ENCODE results near the gene SLC9A6. TPM values are rescaled to one million over a fixed set of nuclear protein-coding genes. Genes with fewer than 3 reads are reported as not detected.

The SLC9A6 gene
- total RNA-seq, 1 experiment from 2014 or later, result 13.0 TPM

DNA sequence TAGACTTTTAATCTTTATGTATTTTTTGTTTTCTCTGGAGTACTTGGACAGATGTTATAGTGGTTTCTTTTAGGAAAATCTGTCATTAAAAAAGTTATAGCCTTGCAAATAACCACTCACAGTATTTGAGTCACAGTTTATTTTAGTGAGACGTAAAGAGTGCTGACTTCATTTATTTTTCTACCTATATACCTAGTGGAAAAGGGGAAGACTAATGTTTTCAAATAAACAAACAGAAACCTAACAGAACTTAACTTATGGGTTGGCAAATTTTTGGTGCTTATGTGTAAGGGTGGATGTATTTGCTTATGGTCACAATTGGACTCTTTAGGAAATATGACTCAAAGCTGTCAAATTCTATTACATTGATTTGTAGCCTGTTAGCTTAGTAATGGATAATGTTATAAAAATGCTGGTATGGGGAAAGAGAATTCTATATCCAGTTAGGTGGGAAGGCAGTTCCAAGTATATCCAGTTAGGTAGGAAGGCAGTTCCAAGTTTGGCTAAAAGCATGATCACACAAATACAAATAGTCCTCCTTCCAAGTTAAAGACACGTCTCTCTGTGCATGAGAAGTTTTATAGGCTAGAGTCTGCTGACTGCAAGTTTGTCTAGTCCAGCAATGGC lies 61.9 kb downstream of the SLC9A6 start:
- no TSS peak for BruUV-seq (replicated peaks)
- no peaks in the 10 kb centered on the region for H3K36me3 ChIP-seq (ENCODE audit: insufficient read depth, low read length, poor library complexity, severe bottlenecking)
- H3K27ac ChIP-seq (ENCODE audit: low read depth, low read length, poor library complexity, severe bottlenecking), result no peak overlapping the region
- TF ChIP-seq, protein P1, sequence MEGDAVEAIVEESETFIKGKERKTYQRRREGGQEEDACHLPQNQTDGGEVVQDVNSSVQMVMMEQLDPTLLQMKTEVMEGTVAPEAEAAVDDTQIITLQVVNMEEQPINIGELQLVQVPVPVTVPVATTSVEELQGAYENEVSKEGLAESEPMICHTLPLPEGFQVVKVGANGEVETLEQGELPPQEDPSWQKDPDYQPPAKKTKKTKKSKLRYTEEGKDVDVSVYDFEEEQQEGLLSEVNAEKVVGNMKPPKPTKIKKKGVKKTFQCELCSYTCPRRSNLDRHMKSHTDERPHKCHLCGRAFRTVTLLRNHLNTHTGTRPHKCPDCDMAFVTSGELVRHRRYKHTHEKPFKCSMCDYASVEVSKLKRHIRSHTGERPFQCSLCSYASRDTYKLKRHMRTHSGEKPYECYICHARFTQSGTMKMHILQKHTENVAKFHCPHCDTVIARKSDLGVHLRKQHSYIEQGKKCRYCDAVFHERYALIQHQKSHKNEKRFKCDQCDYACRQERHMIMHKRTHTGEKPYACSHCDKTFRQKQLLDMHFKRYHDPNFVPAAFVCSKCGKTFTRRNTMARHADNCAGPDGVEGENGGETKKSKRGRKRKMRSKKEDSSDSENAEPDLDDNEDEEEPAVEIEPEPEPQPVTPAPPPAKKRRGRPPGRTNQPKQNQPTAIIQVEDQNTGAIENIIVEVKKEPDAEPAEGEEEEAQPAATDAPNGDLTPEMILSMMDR (conservative IDR thresholded peaks at IDR 0.05; ENCODE audit: low read depth, low read length), result no peak
- TF ChIP-seq EZH2 (IDR thresholded peaks at IDR 0.05; ENCODE audit: borderline replicate concordance, low read depth, low read length, poor library complexity, severe bottlenecking), result no peak
- no peak overlapping the region for H3K4me3 ChIP-seq (ENCODE audit: low read depth, low read length, poor library complexity, severe bottlenecking)
- DNase-seq (ENCODE audit: low spot score), result no peak
- no peaks in the 10 kb centered on the region for H3K27me3 ChIP-seq (replicated peaks; ENCODE audit: insufficient read depth, low read depth, low read length, poor library complexity)
- POLR2A ChIA-PET (ENCODE audit: low non-redundant PET), result no interaction called here
- CTCF ChIA-PET, result no interaction called here
- H3K4me1 ChIP-seq (ENCODE audit: insufficient read depth, low read length, poor library complexity, severe bottlenecking), result no peaks in the 10 kb centered on the region
- no peaks in the 10 kb centered on the region for H3K9me3 ChIP-seq (ENCODE audit: low read depth, low read length, poor library complexity, severe bottlenecking)
- intact Hi-C loops (cut with micrococcal nuclease; ENCODE audit: unreplicated experiment), result no loop called here

DNA sequence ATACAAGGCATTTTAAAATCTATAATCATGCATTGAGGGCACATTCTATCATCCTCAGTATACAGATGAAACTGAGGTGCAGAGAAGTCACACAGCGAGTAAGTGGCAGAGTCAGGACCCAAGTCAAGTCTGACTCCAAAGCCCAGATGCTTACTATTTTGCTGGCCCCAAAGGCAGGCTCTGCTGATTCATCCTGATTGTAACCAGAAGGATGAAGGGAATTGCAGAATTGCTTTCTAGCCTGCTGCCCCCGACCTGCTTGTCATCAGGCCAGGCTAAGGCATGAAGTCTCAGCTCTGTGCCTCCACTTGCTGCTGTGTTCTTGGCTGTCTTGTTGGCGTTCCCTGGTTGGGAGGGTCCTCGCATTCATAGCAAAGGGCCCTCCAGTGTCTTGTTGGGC lies 62.7 kb downstream of the SLC9A6 start:
- Histone ChIP-seq H3K27ac (ENCODE audit: low read depth, low read length, poor library complexity, severe bottlenecking) (no peak overlapping the region), H3K9me3 (ENCODE audit: low read depth, low read length, poor library complexity, severe bottlenecking) (no peaks in the 10 kb centered on the region), H3K27me3 (replicated peaks; ENCODE audit: insufficient read depth, low read depth, low read length, poor library complexity) (no peaks in the 10 kb centered on the region), H3K4me1 (ENCODE audit: insufficient read depth, low read length, poor library complexity, severe bottlenecking) (no peaks in the 10 kb centered on the region), H3K4me3 (ENCODE audit: low read depth, low read length, poor library complexity, severe bottlenecking) (no peak overlapping the region), H3K36me3 (ENCODE audit: insufficient read depth, low read length, poor library complexity, severe bottlenecking) (no peaks in the 10 kb centered on the region)
- intact Hi-C loops (cut with micrococcal nuclease; ENCODE audit: unreplicated experiment), result no loop called here
- ChIA-PET POLR2A (ENCODE audit: low non-redundant PET) (no interaction called here), CTCF (no interaction called here)
- TF ChIP-seq, protein P1 (conservative IDR thresholded peaks at IDR 0.05; ENCODE audit: low read depth, low read length), result no peak
- TF ChIP-seq EZH2 (IDR thresholded peaks at IDR 0.05; ENCODE audit: borderline replicate concordance, low read depth, low read length, poor library complexity, severe bottlenecking), result no peak
- no peak for DNase-seq (ENCODE audit: low spot score)
- BruUV-seq (replicated peaks), result no TSS peak

DNA sequence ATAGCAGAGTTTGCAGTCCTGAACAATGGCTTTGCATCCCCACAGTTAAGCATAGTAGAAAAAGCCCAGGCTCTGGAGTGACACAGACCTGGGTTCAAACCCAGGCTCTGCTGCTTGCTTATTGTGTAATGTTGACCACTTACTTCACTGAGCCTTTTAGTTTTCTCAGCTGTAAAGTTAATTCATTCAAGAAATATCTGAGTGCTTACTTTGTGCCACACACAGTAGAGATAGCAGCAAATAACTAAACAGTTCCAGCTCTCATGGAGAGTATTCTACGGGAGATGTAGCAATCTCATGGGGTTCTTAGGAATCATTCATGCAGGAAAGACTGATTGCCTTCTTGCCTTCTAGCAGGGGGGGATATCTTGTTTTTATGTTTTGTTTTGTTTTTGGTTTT lies 63.2 kb downstream of the SLC9A6 start:
- Histone ChIP-seq H3K27ac (ENCODE audit: low read depth, low read length, poor library complexity, severe bottlenecking) (no peak overlapping the region), H3K4me3 (ENCODE audit: low read depth, low read length, poor library complexity, severe bottlenecking) (no peak overlapping the region), H3K27me3 (replicated peaks; ENCODE audit: insufficient read depth, low read depth, low read length, poor library complexity) (no peaks in the 10 kb centered on the region), H3K36me3 (ENCODE audit: insufficient read depth, low read length, poor library complexity, severe bottlenecking) (no peaks in the 10 kb centered on the region), H3K4me1 (ENCODE audit: insufficient read depth, low read length, poor library complexity, severe bottlenecking) (no peaks in the 10 kb centered on the region), H3K9me3 (ENCODE audit: low read depth, low read length, poor library complexity, severe bottlenecking) (no peaks in the 10 kb centered on the region)
- no TSS peak for BruUV-seq (replicated peaks)
- CTCF ChIA-PET, result no interaction called here
- TF ChIP-seq, protein P1 (conservative IDR thresholded peaks at IDR 0.05; ENCODE audit: low read depth, low read length), result no peak
- TF ChIP-seq EZH2 (IDR thresholded peaks at IDR 0.05; ENCODE audit: borderline replicate concordance, low read depth, low read length, poor library complexity, severe bottlenecking), result no peak
- no peak for DNase-seq (ENCODE audit: low spot score)
- intact Hi-C loops (cut with micrococcal nuclease; ENCODE audit: unreplicated experiment), result no loop called here
- POLR2A ChIA-PET (ENCODE audit: low non-redundant PET), result no interaction called here

Measured in A673 (cell line).